ENCODE results near the gene GUCY2D. TPM values are rescaled to one million over a fixed set of nuclear protein-coding genes. Genes with fewer than 3 reads are reported as not detected.

The GUCY2D gene
- total and polyA plus RNA-seq, 7 donors = 0.04 TPM; not detected in 6

- peak; percentile 58 for DNase-seq
- TF ChIP-seq CTCF (IDR thresholded peaks at IDR 0.05) = no peak
- TF ChIP-seq POLR2A (IDR thresholded peaks at IDR 0.05) = no peak
- no peak for TF ChIP-seq POLR2AphosphoS5 (IDR thresholded peaks at IDR 0.05)
- no peak for TF ChIP-seq EP300 (IDR thresholded peaks at IDR 0.05)
- no peaks in the 10 kb centered on the region for H3K36me3 ChIP-seq
- no peak overlapping the region for H3K27ac ChIP-seq
- 91 to 93% methylated on average over 27 of the region's 27 CpGs for WGBS, 2 donors
- intact Hi-C loops (cut with DNase I) = no loop called here
- no peak overlapping the region for H3K4me3 ChIP-seq
- H3K27me3 ChIP-seq = peaks cover 0 to 6% (median 0%) of the 10 kb centered on the region in 3 donors
- peaks cover 0 to 21% (median 12%) of the 10 kb centered on the region in 4 donors for H3K4me1 ChIP-seq
- no peaks in the 10 kb centered on the region for H3K9me3 ChIP-seq
These were observed 8.3 kb upstream of the GUCY2D start for GRCh38 chr17:7993972-7994589.

- Histone ChIP-seq H3K4me1 (peaks cover 0 to 9% (median 4%) of the 10 kb centered on the region in 4 donors), H3K4me3 (no peak overlapping the region), H3K27me3 (peaks cover 0 to 18% (median 4%) of the 10 kb centered on the region in 3 donors), H3K36me3 (no peaks in the 10 kb centered on the region), H3K27ac (no peak overlapping the region), H3K9me3 (no peaks in the 10 kb centered on the region)
- TF ChIP-seq POLR2AphosphoS5 (IDR thresholded peaks at IDR 0.05) (no peak), POLR2A (IDR thresholded peaks at IDR 0.05) (no peak), CTCF (IDR thresholded peaks at IDR 0.05) (no peak), EP300 (IDR thresholded peaks at IDR 0.05) (no peak)
- DNase-seq = no peak
- 93% methylated on average over 2 of the region's 2 CpGs for WGBS, 2 donors
- intact Hi-C loops (cut with DNase I) = loop anchor here (5.0 kb wide), 1 partner anchor 62 kb away; no protein-coding TSS in a partner anchor
These were observed 6.7 kb upstream of the GUCY2D start for GRCh38 chr17:7995724-7996123.

- Histone ChIP-seq H3K4me1 (peaks cover 0 to 10% (median 4%) of the 10 kb centered on the region in 4 donors), H3K27ac (peak overlapping the region in 1 of 4 donors; percentile 30), H3K36me3 (no peaks in the 10 kb centered on the region), H3K9me3 (no peaks in the 10 kb centered on the region), H3K4me3 (no peak overlapping the region), H3K27me3 (peaks cover 0 to 27% (median 12%) of the 10 kb centered on the region in 3 donors)
- intact Hi-C loops (cut with DNase I) = loop anchor here (5.0 kb wide), 1 partner anchor 60 kb away; no protein-coding TSS in a partner anchor
- DNase-seq = peak; percentile 64
- no peak for TF ChIP-seq EP300 (IDR thresholded peaks at IDR 0.05)
- TF ChIP-seq POLR2AphosphoS5 (IDR thresholded peaks at IDR 0.05) = no peak
- no peak for TF ChIP-seq POLR2A (IDR thresholded peaks at IDR 0.05)
- peak in 3 of 4 experiments; percentile 24 to 46 (median 25) for TF ChIP-seq CTCF (IDR thresholded peaks at IDR 0.05)
- WGBS, 2 donors = 10 to 21% methylated on average over 5 of the region's 5 CpGs
These were observed 5.2 kb upstream of the GUCY2D start for GRCh38 chr17:7997186-7997585.

GRCh38 chr17:8002721-8003593 lies 542 bp downstream of the GUCY2D start:
- H3K27me3 ChIP-seq = peaks cover 15 to 56% (median 35%) of the 10 kb centered on the region in 3 donors
- peak; percentile 39 for DNase-seq
- H3K4me3 ChIP-seq = peak overlapping the region; percentile 8 to 40 (median 31)
- no peaks in the 10 kb centered on the region for H3K36me3 ChIP-seq
- H3K9me3 ChIP-seq = no peaks in the 10 kb centered on the region
- peaks cover 0 to 17% (median 13%) of the 10 kb centered on the region in 4 donors for H3K4me1 ChIP-seq
- intact Hi-C loops (cut with DNase I) = no loop called here
- H3K27ac ChIP-seq = no peak overlapping the region
- WGBS, 2 donors = 12 to 16% methylated on average over 92 of the region's 92 CpGs
- no peak for TF ChIP-seq POLR2AphosphoS5 (IDR thresholded peaks at IDR 0.05)
- TF ChIP-seq CTCF (IDR thresholded peaks at IDR 0.05) = no peak
- no peak for TF ChIP-seq POLR2A (IDR thresholded peaks at IDR 0.05)
- TF ChIP-seq EP300 (IDR thresholded peaks at IDR 0.05) = no peak

All from sigmoid colon (tissue), 7 donors.